CD14-positive monocyte (primary cell): ENCODE data around the gene ACVR1. TPM values are rescaled to one million over a fixed set of nuclear protein-coding genes. Genes with fewer than 3 reads are reported as not detected.

Source experiments
- DNase-seq, 3 donors: peaks; one replicate each; pipeline ENCODE4 v3.0.0-alpha.2; 2011 to 2022
- H2AFZ ChIP-seq: 2 replicates; pipeline ENCODE4 v1.6.0; 2012; ENCODE audit warnings: mild to moderate bottlenecking, low read depth, low read length, inconsistent platforms; ENCODE audit not compliant: insufficient read depth, poor library complexity, severe bottlenecking
- H3K27ac ChIP-seq, 2 donors: 1 replicate in 1 of 2; 2 replicates in 1 of 2; pipeline ENCODE4 v1.5.1; 2012 to 2013; ENCODE audit warnings: low read length in 2 of 2, control low read depth in 1 of 2, inconsistent platforms in 1 of 2, low read depth in 1 of 2, mild to moderate bottlenecking in 1 of 2
- H3K27me3 ChIP-seq, 2 donors: one replicate each; pipeline versions ENCODE4 v1.6.0 to v1.6.1; 2011 to 2013; ENCODE audit warnings: low read length in 2 of 2; ENCODE audit not compliant: control insufficient read depth in 2 of 2, insufficient read depth in 2 of 2
- H3K36me3 ChIP-seq, 2 donors: replicated peaks in 1 of 2; 1 replicate in 1 of 2; 2 replicates in 1 of 2; pipeline versions ENCODE4 v1.5.1 to v1.6.1; 2012 to 2013; ENCODE audit warnings: low read length in 2 of 2, control low read depth in 1 of 2, inconsistent platforms in 1 of 2, mild to moderate bottlenecking in 1 of 2; ENCODE audit not compliant: insufficient read depth in 2 of 2, control insufficient read depth in 1 of 2
- H3K4me1 ChIP-seq, 2 donors: 1 replicate in 1 of 2; 2 replicates in 1 of 2; pipeline versions ENCODE4 v1.5.1 to v1.6.1; 2012 to 2013; ENCODE audit warnings: low read length in 2 of 2, control low read depth in 1 of 2, inconsistent platforms in 1 of 2, mild to moderate bottlenecking in 1 of 2, moderate library complexity in 1 of 2; ENCODE audit not compliant: insufficient read depth in 2 of 2, control insufficient read depth in 1 of 2
- H3K4me2 ChIP-seq: replicated peaks from 2 replicates; pipeline ENCODE3; 2012; ENCODE audit warnings: low read length, moderate library complexity, mild to moderate bottlenecking; ENCODE audit not compliant: poor library complexity, severe bottlenecking; ENCODE audit errors: extremely low read depth
- H3K4me3 ChIP-seq, 3 experiments: fragments of 200-600 bp in 1 of 3; sonication (generic) in 1 of 3; replicated peaks in 1 of 3; 1 replicate in 2 of 3; 2 replicates in 1 of 3; pipeline ENCODE4 v1.5.1; 2011 to 2013; ENCODE audit warnings: low read length in 3 of 3, mild to moderate bottlenecking in 3 of 3, control low read depth in 2 of 3, low read depth in 2 of 3, inconsistent platforms in 1 of 3, moderate library complexity in 1 of 3
- H3K79me2 ChIP-seq: 2 replicates; pipeline ENCODE4 v1.6.0; 2012; ENCODE audit warnings: mild to moderate bottlenecking, control low read depth, inconsistent platforms, low read length, moderate library complexity; ENCODE audit not compliant: insufficient read depth
- H3K9ac ChIP-seq: 2 replicates; pipeline ENCODE4 v1.6.0; 2017; ENCODE audit warnings: low read length, mild to moderate bottlenecking; ENCODE audit not compliant: insufficient read depth, poor library complexity, severe bottlenecking
- H3K9me3 ChIP-seq, 2 donors: replicated peaks in 1 of 2; 1 replicate in 1 of 2; 2 replicates in 1 of 2; pipeline versions ENCODE4 v1.5.1 to v1.6.1; 2012 to 2013; ENCODE audit warnings: low read length in 2 of 2, control low read depth in 1 of 2; ENCODE audit not compliant: control insufficient read depth in 1 of 2, insufficient read depth in 1 of 2
- H4K20me1 ChIP-seq: 2 replicates; pipeline ENCODE4 v1.6.0; 2012; ENCODE audit warnings: mild to moderate bottlenecking, low read length, control low read depth, moderate library complexity; ENCODE audit not compliant: insufficient read depth
- H3K27ac Mint-ChIP-seq, 7 donors: one replicate each; pipeline ENCODE4 v1.8.0; 2020; ENCODE audit warnings: mild to moderate bottlenecking in 7 of 7, mixed read lengths in 7 of 7, moderate library complexity in 6 of 7, inconsistent platforms in 2 of 7
- H3K27me3 Mint-ChIP-seq, 3 donors: one replicate each; pipeline ENCODE4 v1.8.0; 2021 to 2022; ENCODE audit warnings: low read depth in 3 of 3, mild to moderate bottlenecking in 3 of 3, mixed read lengths in 3 of 3, moderate library complexity in 3 of 3, inconsistent platforms in 1 of 3
- H3K36me3 Mint-ChIP-seq, 2 donors: one replicate each; pipeline ENCODE4 v1.8.0; 2020; ENCODE audit warnings: mixed read lengths in 2 of 2, inconsistent platforms in 1 of 2, mild to moderate bottlenecking in 1 of 2
- H3K4me1 Mint-ChIP-seq: one replicate; pipeline ENCODE4 v1.8.0; 2020; ENCODE audit warnings: mild to moderate bottlenecking, mixed read lengths
- H3K4me3 Mint-ChIP-seq, 2 donors: one replicate each; pipeline ENCODE4 v1.8.0; 2020; ENCODE audit warnings: mild to moderate bottlenecking in 2 of 2, mixed read lengths in 2 of 2, moderate library complexity in 1 of 2
- H3K9me3 Mint-ChIP-seq, 7 donors: one replicate each; pipeline ENCODE4 v1.8.0; 2020 to 2022; ENCODE audit warnings: mixed read lengths in 7 of 7, mild to moderate bottlenecking in 6 of 7, moderate library complexity in 6 of 7, inconsistent platforms in 2 of 7
- WGBS: methylation state at CpG from one replicate; pipeline ENCODE4 v1.1.5; 2013; ENCODE audit warnings: missing lambda C conversion rate; ENCODE audit not compliant: insufficient coverage; 5-methylcytosine and 5-hydroxymethylcytosine counted together
- intact Hi-C, 2 donors: fragments of 100-400 bp; cut with micrococcal nuclease; formaldehyde crosslinking; loops; one replicate each; pipeline versions ENCODE4 v1.15.0 to v1.15.1; 2023
- polyA plus RNA-seq, 3 donors: library from polyadenylated mRNA; depleted of rRNA in 1 of 3; unstranded in 2 of 3; stranded (reverse) in 1 of 3; fragments of 300-500 nt in 2 of 3; fragments of >200 nt in 1 of 3; fragmentation: Illumina TruSeq in 2 of 3; gene quantifications; 1 replicate in 2 of 3; 2 replicates in 1 of 3; pipeline ENCODE4 v1.2.3, GENCODE V29; 2012 to 2021
- TF ChIP-seq, protein P1 (sequence below): fragments of 200-600 bp; IDR thresholded peaks from one replicate; pipeline ENCODE4 v1.8.0; 2022; ENCODE audit warnings: antibody characterized with exemption, mild to moderate bottlenecking

The ACVR1 gene
- polyA plus RNA-seq, 3 donors: 2.8 to 13.4 (median 4.9) TPM

DNA sequence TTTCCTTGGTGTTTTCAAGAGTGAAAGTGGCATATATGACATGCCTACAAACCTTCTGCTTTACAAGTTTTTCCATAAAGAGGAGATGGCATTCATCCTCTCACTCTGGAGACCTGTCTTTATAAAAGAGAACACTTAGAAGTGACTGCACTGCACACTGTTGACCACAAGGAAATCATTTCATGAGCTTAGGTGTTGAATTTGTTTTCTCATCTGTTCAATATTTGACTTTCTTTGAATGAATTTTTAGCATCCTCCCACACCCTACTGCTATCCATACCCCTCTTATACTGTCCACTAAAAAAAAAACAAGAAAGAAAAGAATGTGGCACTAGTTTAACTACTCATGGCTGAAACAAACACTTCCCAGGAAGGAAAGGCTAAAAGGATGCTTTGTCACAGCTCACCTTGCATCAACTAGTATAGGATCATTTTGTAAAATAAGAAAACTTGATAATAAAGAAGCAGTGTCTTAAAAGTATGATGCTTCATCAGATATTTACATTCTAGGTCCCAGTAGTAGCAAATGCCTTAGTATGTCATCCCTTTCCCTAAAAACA, 83.0 kb downstream of the ACVR1 start:
- Histone ChIP-seq H3K79me2 (no peaks in the 10 kb centered on the region), H3K36me3 (peaks cover 0 to 22% of the 10 kb centered on the region in 2 donors), H3K4me2 (no peak overlapping the region), H2AFZ (no peak overlapping the region), H3K9ac (no peak overlapping the region), H3K27ac (no peak overlapping the region), H3K27me3 (no peaks in the 10 kb centered on the region), H3K4me3 (no peak overlapping the region), H4K20me1 (no peaks in the 10 kb centered on the region), H3K4me1 (no peaks in the 10 kb centered on the region), H3K9me3 (no peaks in the 10 kb centered on the region)
- TF ChIP-seq, protein P1, sequence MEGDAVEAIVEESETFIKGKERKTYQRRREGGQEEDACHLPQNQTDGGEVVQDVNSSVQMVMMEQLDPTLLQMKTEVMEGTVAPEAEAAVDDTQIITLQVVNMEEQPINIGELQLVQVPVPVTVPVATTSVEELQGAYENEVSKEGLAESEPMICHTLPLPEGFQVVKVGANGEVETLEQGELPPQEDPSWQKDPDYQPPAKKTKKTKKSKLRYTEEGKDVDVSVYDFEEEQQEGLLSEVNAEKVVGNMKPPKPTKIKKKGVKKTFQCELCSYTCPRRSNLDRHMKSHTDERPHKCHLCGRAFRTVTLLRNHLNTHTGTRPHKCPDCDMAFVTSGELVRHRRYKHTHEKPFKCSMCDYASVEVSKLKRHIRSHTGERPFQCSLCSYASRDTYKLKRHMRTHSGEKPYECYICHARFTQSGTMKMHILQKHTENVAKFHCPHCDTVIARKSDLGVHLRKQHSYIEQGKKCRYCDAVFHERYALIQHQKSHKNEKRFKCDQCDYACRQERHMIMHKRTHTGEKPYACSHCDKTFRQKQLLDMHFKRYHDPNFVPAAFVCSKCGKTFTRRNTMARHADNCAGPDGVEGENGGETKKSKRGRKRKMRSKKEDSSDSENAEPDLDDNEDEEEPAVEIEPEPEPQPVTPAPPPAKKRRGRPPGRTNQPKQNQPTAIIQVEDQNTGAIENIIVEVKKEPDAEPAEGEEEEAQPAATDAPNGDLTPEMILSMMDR: no peak
- Mint-ChIP-seq H3K9me3 (peaks cover 0 to 3% (median 0%) of the 10 kb centered on the region in 7 donors), H3K27me3 (peaks cover 0 to 1% (median 0%) of the 10 kb centered on the region in 3 donors), H3K4me3 (no peak overlapping the region), H3K36me3 (peaks cover 21 to 27% of the 10 kb centered on the region in 2 donors), H3K27ac (no peak overlapping the region), H3K4me1 (no peaks in the 10 kb centered on the region)
- intact Hi-C loops: no loop called here
- DNase-seq: no peak

DNA sequence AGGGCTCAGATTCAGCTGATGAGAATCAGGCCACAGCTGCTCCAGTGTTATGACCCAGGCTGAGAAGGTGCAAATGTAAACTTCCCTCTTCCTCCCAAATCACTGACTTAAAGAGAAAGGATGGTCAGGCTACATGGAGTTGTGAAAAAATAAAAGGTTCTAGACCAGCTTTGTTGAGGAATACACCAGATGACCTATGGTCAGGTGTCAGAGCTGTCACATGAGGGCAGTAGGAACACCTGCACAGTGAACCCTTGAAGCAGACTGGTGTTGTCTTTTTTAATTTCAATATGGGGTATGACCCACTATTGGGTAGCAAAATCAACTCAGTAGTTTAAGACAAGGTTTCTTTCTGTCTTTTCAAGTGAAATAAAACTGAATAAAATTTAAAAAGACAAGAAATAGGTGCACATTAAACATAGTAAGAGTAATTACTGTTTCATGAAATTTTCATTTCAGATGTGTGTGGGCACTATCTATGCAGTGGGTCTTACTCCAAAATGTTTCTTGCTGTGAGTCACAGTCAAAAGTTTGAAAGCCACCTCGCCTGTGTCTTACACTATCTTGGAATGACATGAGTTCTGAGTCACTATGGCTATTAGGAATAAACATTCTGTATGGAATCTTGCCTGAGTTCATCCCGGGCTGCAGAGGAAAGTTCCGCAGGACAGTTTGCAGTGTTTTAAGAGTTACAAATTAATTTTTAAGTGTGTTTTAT, 83.6 kb downstream of the ACVR1 start:
- Mint-ChIP-seq H3K27ac (no peak overlapping the region), H3K36me3 (peaks cover 18 to 21% of the 10 kb centered on the region in 2 donors), H3K4me1 (no peaks in the 10 kb centered on the region), H3K9me3 (peaks cover 0 to 3% (median 0%) of the 10 kb centered on the region in 7 donors), H3K4me3 (no peak overlapping the region), H3K27me3 (peaks cover 0 to 1% (median 0%) of the 10 kb centered on the region in 3 donors)
- H3K4me3 ChIP-seq: no peak overlapping the region
- WGBS: 100% methylated on average over 2 of the region's 3 CpGs
- H3K36me3 ChIP-seq: peaks cover 0 to 15% of the 10 kb centered on the region in 2 donors
- no peaks in the 10 kb centered on the region for H3K9me3 ChIP-seq
- H3K4me1 ChIP-seq: no peaks in the 10 kb centered on the region
- H3K27me3 ChIP-seq: no peaks in the 10 kb centered on the region
- intact Hi-C loops: no loop called here
- no peak for DNase-seq
- TF ChIP-seq, protein P1: no peak
- no peak overlapping the region for H3K27ac ChIP-seq
- no peaks in the 10 kb centered on the region for H4K20me1 ChIP-seq
- H3K79me2 ChIP-seq: no peaks in the 10 kb centered on the region
- no peak overlapping the region for H2AFZ ChIP-seq
- H3K4me2 ChIP-seq: no peak overlapping the region
- no peak overlapping the region for H3K9ac ChIP-seq
